Sigmoid colon (tissue), 4 donors: ENCODE data around the gene ITPR1.

ENCODE experiments used
- CTCF ChIP-seq, 4 experiments: fragments of 450-650 bp in 3 of 4; fragments of 200-600 bp in 1 of 4; IDR thresholded peaks; one replicate each; pipeline ENCODE4 v1.5.1; 2016 to 2019; ENCODE audit warnings: antibody characterized with exemption in 4 of 4, mild to moderate bottlenecking in 3 of 4, moderate library complexity in 2 of 4
- EP300 ChIP-seq, 4 donors: sonication (generic); formaldehyde crosslinking; IDR thresholded peaks; one replicate each; pipeline ENCODE4 v1.6.1; 2017; ENCODE audit warnings: antibody characterized with exemption in 4 of 4
- POLR2A ChIP-seq, 2 donors: fragments of 450-650 bp; IDR thresholded peaks; one replicate each; pipeline ENCODE4 v1.6.1; 2016; ENCODE audit warnings: antibody characterized with exemption in 2 of 2, mild to moderate bottlenecking in 2 of 2, moderate library complexity in 2 of 2
- POLR2AphosphoS5 ChIP-seq, 4 donors: sonication (generic); formaldehyde crosslinking; IDR thresholded peaks; one replicate each; pipeline ENCODE4 v1.6.1; 2017; ENCODE audit warnings: antibody characterized with exemption in 4 of 4

- no peak for TF ChIP-seq CTCF (IDR thresholded peaks at IDR 0.05)
- TF ChIP-seq EP300 (IDR thresholded peaks at IDR 0.05) = no peak
- TF ChIP-seq POLR2AphosphoS5 (IDR thresholded peaks at IDR 0.05) = no peak
- no peak for TF ChIP-seq POLR2A (IDR thresholded peaks at IDR 0.05)
These were observed 263.9 kb downstream of the ITPR1 start for GRCh38 chr3:4756855-4757574.
